Left lung (tissue), 10 donors: ENCODE measurements around the gene KRT76. TPM values are rescaled to one million over a fixed set of nuclear protein-coding genes. Genes with fewer than 3 reads are reported as not detected.
"Not testable (repeated sequence)": the region's sequence is repeated elsewhere in the genome, so short reads cannot be mapped to it uniquely, and the experiment has no call there.

Experiments
- ATAC-seq: fragments of 200-7000 bp; cut with Tn5 transposase; one replicate; pipeline ENCODE4 v1.9.1; 2020; ENCODE audit warnings: moderate library complexity
- DNase-seq, 4 donors: peaks; one replicate each; pipeline ENCODE4 v3.0.0-alpha.2; 2013 to 2020
- H3K27ac ChIP-seq, 2 donors: fragments of 200-600 bp; sonication (generic) in 1 of 2; one replicate each; pipeline versions ENCODE4 v1.5.0 to v1.8.0; 2020 to 2021
- H3K27me3 ChIP-seq, 2 donors: fragments of 200-600 bp; sonication (generic) in 1 of 2; one replicate each; pipeline versions ENCODE4 v1.5.0 to v1.8.0; 2020 to 2021
- H3K36me3 ChIP-seq, 2 donors: fragments of 200-600 bp; sonication (generic) in 1 of 2; one replicate each; pipeline versions ENCODE4 v1.5.0 to v1.8.0; 2020 to 2021
- H3K4me1 ChIP-seq, 2 donors: fragments of 200-600 bp; one replicate each; pipeline ENCODE4 v1.8.0; 2021
- H3K4me3 ChIP-seq, 2 donors: fragments of 200-600 bp; sonication (generic) in 1 of 2; one replicate each; pipeline versions ENCODE4 v1.5.0 to v1.8.0; 2020 to 2021; ENCODE audit warnings: mild to moderate bottlenecking in 1 of 2
- H3K9me3 ChIP-seq, 2 donors: fragments of 200-600 bp; sonication (generic) in 1 of 2; one replicate each; pipeline versions ENCODE4 v1.5.0 to v1.8.0; 2020 to 2021
- intact Hi-C, 2 donors: fragments of 100-400 bp; cut with DNase I; formaldehyde crosslinking; loops; one replicate each; pipeline versions ENCODE4 v1.11.2 to v1.14.2; 2022
- polyA plus RNA-seq, 6 donors: library from polyadenylated mRNA; unstranded; fragments of 120-200 nt; gene quantifications; one replicate each; pipeline ENCODE4 v1.2.1, GENCODE V29; 2013; ENCODE audit not compliant: insufficient read length in 6 of 6
- total RNA-seq, 2 donors: library from RNA; stranded (reverse); fragmentation: NEBNext Ultra II Directional; extraction: Animal tissue kit (Norgen Biotek cat#: 25700); gene quantifications; one replicate each; pipeline ENCODE4 v1.2.1, GENCODE V29; 2021
- TF ChIP-seq, protein P1 (sequence below), 2 donors: fragments of 200-600 bp; sonication (generic) in 1 of 2; IDR thresholded peaks; one replicate each; pipeline versions ENCODE4 v1.5.0 to v1.8.0; 2021; ENCODE audit warnings: antibody characterized with exemption in 2 of 2
- donor health status: DM: no; HTN: yes; CAD: no.
- donor health status: DM: no; HTN: no; CAD: no.

KRT76 gene
- total and polyA plus RNA-seq, 8 donors, result not detected

GRCh38 chr12:52797529-52797894 lies 20.4 kb upstream of the KRT76 start:
- H3K9me3 ChIP-seq, result no peaks in the 10 kb centered on the region
- no peak overlapping the region for H3K4me3 ChIP-seq
- intact Hi-C loops, result no loop called here
- no peak overlapping the region for H3K27ac ChIP-seq
- DNase-seq (no peak), ATAC-seq (no peak)
- H3K27me3 ChIP-seq, result peaks cover 0 to 39% of the 10 kb centered on the region in 2 donors
- peaks cover 5 to 9% of the 10 kb centered on the region in 2 donors for H3K4me1 ChIP-seq
- H3K36me3 ChIP-seq, result no peaks in the 10 kb centered on the region
- TF ChIP-seq, protein P1, sequence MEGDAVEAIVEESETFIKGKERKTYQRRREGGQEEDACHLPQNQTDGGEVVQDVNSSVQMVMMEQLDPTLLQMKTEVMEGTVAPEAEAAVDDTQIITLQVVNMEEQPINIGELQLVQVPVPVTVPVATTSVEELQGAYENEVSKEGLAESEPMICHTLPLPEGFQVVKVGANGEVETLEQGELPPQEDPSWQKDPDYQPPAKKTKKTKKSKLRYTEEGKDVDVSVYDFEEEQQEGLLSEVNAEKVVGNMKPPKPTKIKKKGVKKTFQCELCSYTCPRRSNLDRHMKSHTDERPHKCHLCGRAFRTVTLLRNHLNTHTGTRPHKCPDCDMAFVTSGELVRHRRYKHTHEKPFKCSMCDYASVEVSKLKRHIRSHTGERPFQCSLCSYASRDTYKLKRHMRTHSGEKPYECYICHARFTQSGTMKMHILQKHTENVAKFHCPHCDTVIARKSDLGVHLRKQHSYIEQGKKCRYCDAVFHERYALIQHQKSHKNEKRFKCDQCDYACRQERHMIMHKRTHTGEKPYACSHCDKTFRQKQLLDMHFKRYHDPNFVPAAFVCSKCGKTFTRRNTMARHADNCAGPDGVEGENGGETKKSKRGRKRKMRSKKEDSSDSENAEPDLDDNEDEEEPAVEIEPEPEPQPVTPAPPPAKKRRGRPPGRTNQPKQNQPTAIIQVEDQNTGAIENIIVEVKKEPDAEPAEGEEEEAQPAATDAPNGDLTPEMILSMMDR (IDR thresholded peaks at IDR 0.05), result no peak

- Histone ChIP-seq H3K36me3 (no peaks in the 10 kb centered on the region), H3K27me3 (peaks cover 0 to 44% of the 10 kb centered on the region in 2 donors), H3K4me3 (no peak overlapping the region), H3K4me1 (peaks cover 5 to 9% of the 10 kb centered on the region in 2 donors), H3K9me3 (no peaks in the 10 kb centered on the region), H3K27ac (no peak overlapping the region)
- intact Hi-C loops, result no loop called here
- TF ChIP-seq, protein P1 (IDR thresholded peaks at IDR 0.05), result no peak
- DNase-seq, result no peak
- ATAC-seq, result no peak
Measured at GRCh38 chr12:52796839-52797528, 19.8 kb upstream of the KRT76 start.

- no peaks in the 10 kb centered on the region for H3K9me3 ChIP-seq
- H3K4me3 ChIP-seq, result no peak overlapping the region
- no peaks in the 10 kb centered on the region for H3K36me3 ChIP-seq
- intact Hi-C loops, result no loop called here
- TF ChIP-seq, protein P1 (IDR thresholded peaks at IDR 0.05), result no peak
- DNase-seq (no peak), ATAC-seq (no peak)
- peaks cover 0 to 49% of the 10 kb centered on the region in 2 donors for H3K27me3 ChIP-seq
- peaks cover 5 to 9% of the 10 kb centered on the region in 2 donors for H3K4me1 ChIP-seq
- no peak overlapping the region for H3K27ac ChIP-seq
Measured at GRCh38 chr12:52796429-52796794, 19.3 kb upstream of the KRT76 start.

DNA sequence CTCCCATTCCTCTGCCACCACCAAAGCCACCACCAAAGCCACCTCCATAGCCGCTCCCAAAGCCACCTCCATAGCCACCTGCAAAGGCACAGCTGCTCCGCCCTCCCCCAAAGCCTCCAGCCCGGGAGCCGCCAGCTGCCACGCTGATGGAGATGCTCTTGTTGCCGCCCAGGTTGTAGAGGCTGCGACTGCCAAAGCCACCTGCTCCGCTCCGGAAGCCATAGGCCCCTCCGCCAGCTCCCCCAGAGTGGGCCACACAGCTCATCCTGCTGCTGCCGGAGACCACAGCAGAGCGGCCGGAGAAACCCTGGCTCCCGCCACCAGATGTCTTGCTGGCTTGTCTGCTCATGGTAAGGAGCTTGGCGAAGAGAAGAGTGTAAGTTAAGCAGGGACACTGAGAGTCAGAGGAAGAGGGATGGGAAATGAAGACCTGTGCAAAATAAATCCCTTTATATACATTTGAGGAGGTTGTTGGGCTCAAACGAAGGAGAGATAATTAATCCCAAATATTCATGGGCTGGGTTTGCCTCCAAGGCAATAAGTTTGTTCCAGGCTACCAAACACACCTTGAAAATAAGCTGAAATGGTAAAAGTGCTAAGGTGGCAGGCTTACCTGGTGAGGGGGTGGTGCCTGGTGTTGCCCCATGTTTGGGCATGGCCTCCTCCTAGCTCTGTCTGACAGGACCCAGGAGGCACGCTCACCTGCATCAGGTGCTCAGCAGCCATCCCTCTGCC lies 18.7 kb upstream of the KRT76 start, which contains the start of gene KRT3:
Gene KRT3, minus strand, starts transcription at position 424 of the 735 bp plus-strand sequence. Its CDS starts 75 bp downstream, at position 349.
- H3K4me1 ChIP-seq, result peaks cover 0 to 9% of the 10 kb centered on the region in 2 donors
- H3K36me3 ChIP-seq, result no peaks in the 10 kb centered on the region
- H3K27me3 ChIP-seq, result peaks cover 0 to 54% of the 10 kb centered on the region in 2 donors
- no peak for ATAC-seq
- TF ChIP-seq, protein P1 (IDR thresholded peaks at IDR 0.05), result no peak
- no peak within 1 kb of the TSS for H3K4me3 ChIP-seq
- no peaks in the 10 kb centered on the region for H3K9me3 ChIP-seq
- intact Hi-C loops, result no loop called here
- DNase-seq, result no peak
- H3K27ac ChIP-seq, result no peak within 1 kb of the TSS

DNA sequence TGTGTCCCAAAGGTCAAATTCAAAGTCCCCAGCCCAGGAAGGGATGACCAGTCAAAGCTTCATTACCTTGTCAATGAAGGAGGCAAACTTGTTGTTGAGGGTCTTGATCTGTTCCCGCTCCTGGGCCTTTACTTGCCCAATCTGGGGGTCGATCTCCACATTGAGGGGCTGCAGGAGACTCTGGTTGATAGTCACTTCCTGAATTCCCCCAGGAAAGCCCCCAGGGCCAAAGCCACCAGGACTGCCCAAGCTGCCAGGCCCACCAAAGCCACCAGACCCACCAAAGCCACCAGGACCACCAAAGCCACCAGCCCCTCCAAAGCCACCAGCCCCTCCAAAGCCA lies 18.2 kb upstream of the KRT76 start:
- H3K27me3 ChIP-seq, result peaks cover 0 to 60% of the 10 kb centered on the region in 2 donors
- H3K4me1 ChIP-seq, H3K9me3 ChIP-seq, DNase-seq, intact Hi-C loops, ATAC-seq, H3K4me3 ChIP-seq, H3K27ac ChIP-seq, H3K36me3 ChIP-seq: not testable (repeated sequence)
